ENCODE results near the gene EFHC1. TPM values are rescaled to one million over a fixed set of nuclear protein-coding genes. Genes with fewer than 3 reads are reported as not detected.

The EFHC1 gene
- total and polyA plus RNA-seq, 2 donors (not counting 1 experiment from before 2014, with no cell fraction given), result 19.4 to 34.8 TPM

DNA sequence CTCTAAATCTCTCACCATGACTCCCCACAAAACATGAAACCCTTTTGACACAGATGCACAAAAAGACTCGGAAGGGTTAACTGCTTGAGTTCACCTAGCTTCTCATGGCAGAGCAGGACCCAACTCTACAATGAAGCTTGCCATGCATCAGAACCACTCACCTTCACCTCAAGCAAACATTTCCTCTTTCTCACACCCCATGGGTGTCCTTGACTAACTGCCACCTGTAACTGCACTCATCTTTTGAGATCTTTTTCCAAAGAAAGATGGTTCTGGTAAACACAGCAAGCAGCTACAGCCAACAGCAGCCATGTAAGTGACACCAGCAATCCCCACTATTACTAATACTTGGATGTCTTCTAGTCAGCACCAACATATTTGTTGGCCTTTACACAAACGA is 76.5 kb downstream of the EFHC1 start:
- ATAC-seq (ENCODE audit: low read depth), result peak; percentile 19
- peak overlapping the region; percentile 39 for H3K4me2 ChIP-seq (replicated peaks; ENCODE audit: low read depth, low read length, poor library complexity, severe bottlenecking)
- peak; percentile 56 for DNase-seq
- WGBS (ENCODE audit: insufficient coverage), result 40% methylated on average over 1 of the region's 2 CpGs
- peaks cover 52 to 73% of the 10 kb centered on the region in 2 donors for H3K4me1 ChIP-seq (ENCODE audit: control insufficient read depth in 2 of 2, insufficient read depth in 2 of 2, low read length in 2 of 2)
- TF ChIP-seq, protein P1, sequence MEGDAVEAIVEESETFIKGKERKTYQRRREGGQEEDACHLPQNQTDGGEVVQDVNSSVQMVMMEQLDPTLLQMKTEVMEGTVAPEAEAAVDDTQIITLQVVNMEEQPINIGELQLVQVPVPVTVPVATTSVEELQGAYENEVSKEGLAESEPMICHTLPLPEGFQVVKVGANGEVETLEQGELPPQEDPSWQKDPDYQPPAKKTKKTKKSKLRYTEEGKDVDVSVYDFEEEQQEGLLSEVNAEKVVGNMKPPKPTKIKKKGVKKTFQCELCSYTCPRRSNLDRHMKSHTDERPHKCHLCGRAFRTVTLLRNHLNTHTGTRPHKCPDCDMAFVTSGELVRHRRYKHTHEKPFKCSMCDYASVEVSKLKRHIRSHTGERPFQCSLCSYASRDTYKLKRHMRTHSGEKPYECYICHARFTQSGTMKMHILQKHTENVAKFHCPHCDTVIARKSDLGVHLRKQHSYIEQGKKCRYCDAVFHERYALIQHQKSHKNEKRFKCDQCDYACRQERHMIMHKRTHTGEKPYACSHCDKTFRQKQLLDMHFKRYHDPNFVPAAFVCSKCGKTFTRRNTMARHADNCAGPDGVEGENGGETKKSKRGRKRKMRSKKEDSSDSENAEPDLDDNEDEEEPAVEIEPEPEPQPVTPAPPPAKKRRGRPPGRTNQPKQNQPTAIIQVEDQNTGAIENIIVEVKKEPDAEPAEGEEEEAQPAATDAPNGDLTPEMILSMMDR (IDR thresholded peaks at IDR 0.05), result no peak
- TF ChIP-seq EZH2 (IDR thresholded peaks at IDR 0.05; ENCODE audit: borderline replicate concordance, insufficient read depth, low read depth, low read length, poor library complexity, severe bottlenecking), result no peak
- peaks cover 0 to 4% (median 3%) of the 10 kb centered on the region in 3 donors for H3K9me3 ChIP-seq (ENCODE audit: control extremely low read depth in 1 of 3, control insufficient read depth in 2 of 3, insufficient read depth in 1 of 3, low read length in 2 of 3)
- peak overlapping the region in 1 of 5 experiments; percentile 16 for H3K4me3 ChIP-seq (ENCODE audit: control extremely low read depth in 1 of 5, extremely low read depth in 1 of 5, insufficient read depth in 1 of 5, low read depth in 2 of 5, low read length in 4 of 5)
- POLR2A ChIA-PET, result interaction anchor here (0.6 kb wide), 1 partner anchor 200 kb away, joined by 3 read pairs; no protein-coding TSS in a partner anchor
- no peak overlapping the region for H3K9ac ChIP-seq (ENCODE audit: low read length)
- Mint-ChIP-seq H3K4me1 (peaks cover 74% of the 10 kb centered on the region), H3K4me3 (peak overlapping the region; percentile 55), H3K27ac (peak overlapping the region; percentile 96), H3K27me3 (no peaks in the 10 kb centered on the region), H3K9me3 (ENCODE audit: insufficient read depth) (no peaks in the 10 kb centered on the region)
- no peaks in the 10 kb centered on the region for H3K79me2 ChIP-seq (ENCODE audit: control insufficient read depth, insufficient read depth, low read length)
- H3K27ac ChIP-seq (ENCODE audit: low read length in 2 of 2), result peak overlapping the region; percentile 96 to 99
- H3K27me3 ChIP-seq (replicated peaks in 1 of 4; ENCODE audit: control extremely low read depth in 1 of 4, control insufficient read depth in 3 of 4, insufficient read depth in 4 of 4, low read length in 3 of 4), result no peaks in the 10 kb centered on the region
- no peaks in the 10 kb centered on the region for H4K20me1 ChIP-seq (ENCODE audit: control insufficient read depth, insufficient read depth, low read length, poor library complexity, severe bottlenecking)
- CTCF ChIA-PET, result interaction anchor here (0.6 to 6.6 kb wide), 4 partner anchors 77 to 155 kb away, joined by 3 to 38 read pairs (median 4); partner anchors contain the start of gene EFHC1
- intact Hi-C loops (cut with micrococcal nuclease), result loop anchor here (1.0 to 10.0 kb wide), 6 partner anchors 76 to 498 kb away; partner anchors contain the start of genes EFHC1, GSTA4, PAQR8 and TRAM2
- peaks cover 0 to 3% of the 10 kb centered on the region in 2 experiments for H3K36me3 ChIP-seq (replicated peaks in 1 of 2; ENCODE audit: control extremely low read depth in 1 of 2, control insufficient read depth in 1 of 2, extremely low read depth in 1 of 2, insufficient read depth in 2 of 2, low read length in 1 of 2)
- H2AFZ ChIP-seq (ENCODE audit: insufficient read depth, low read depth, low read length, poor library complexity, severe bottlenecking), result no peak overlapping the region

Data from B cell (primary cell).